ENCODE measurements around the gene C11orf86.
A peak's percentile ranks its signal among the peaks of the same experiment; 100 is the strongest.
"Not testable (repeated sequence)": the region's sequence is repeated elsewhere in the genome, so short reads cannot be mapped to it uniquely, and the experiment has no call there.

C11orf86 gene

GRCh38 chr11:66989360-66989759 is 14.3 kb downstream of the C11orf86 start:
- H3K9ac ChIP-seq (ENCODE audit: low read depth, low read length); H3K4me1 ChIP-seq (ENCODE audit: control insufficient read depth, insufficient read depth, low read length); H3K9me3 ChIP-seq (ENCODE audit: control insufficient read depth, insufficient read depth, low read length); H3K36me3 ChIP-seq (ENCODE audit: control insufficient read depth, insufficient read depth, low read length); H3K27ac ChIP-seq (ENCODE audit: low read depth, low read length); H3K27me3 ChIP-seq (ENCODE audit: control insufficient read depth, insufficient read depth, low read length); H3K4me3 ChIP-seq (ENCODE audit: low read depth, low read length): not testable (repeated sequence)

GRCh38 chr11:66992041-66992440 is 16.9 kb downstream of the C11orf86 start:
- no peaks in the 10 kb centered on the region for H3K36me3 ChIP-seq (ENCODE audit: control insufficient read depth, insufficient read depth, low read length)
- H3K27me3 ChIP-seq (ENCODE audit: control insufficient read depth, insufficient read depth, low read length), result no peaks in the 10 kb centered on the region
- no peaks in the 10 kb centered on the region for H3K9me3 ChIP-seq (ENCODE audit: control insufficient read depth, insufficient read depth, low read length)
- H3K4me3 ChIP-seq (ENCODE audit: low read depth, low read length), result no peak overlapping the region
- no peak overlapping the region for H3K27ac ChIP-seq (ENCODE audit: low read depth, low read length)
- H3K4me1 ChIP-seq (ENCODE audit: control insufficient read depth, insufficient read depth, low read length), result peaks cover 6% of the 10 kb centered on the region
- H3K9ac ChIP-seq (ENCODE audit: low read depth, low read length), result no peak overlapping the region

GRCh38 chr11:66996609-66997273 is 21.6 kb downstream of the C11orf86 start:
- Histone ChIP-seq H3K27ac (ENCODE audit: low read depth, low read length) (no peak overlapping the region), H3K36me3 (ENCODE audit: control insufficient read depth, insufficient read depth, low read length) (no peaks in the 10 kb centered on the region), H3K9me3 (ENCODE audit: control insufficient read depth, insufficient read depth, low read length) (no peaks in the 10 kb centered on the region), H3K4me3 (ENCODE audit: low read depth, low read length) (no peak overlapping the region), H3K4me1 (ENCODE audit: control insufficient read depth, insufficient read depth, low read length) (no peaks in the 10 kb centered on the region; the same call in 1 of the 2 replicates), H3K9ac (ENCODE audit: low read depth, low read length) (no peak overlapping the region), H3K27me3 (ENCODE audit: control insufficient read depth, insufficient read depth, low read length) (no peaks in the 10 kb centered on the region)

GRCh38 chr11:66999555-66999954 is 24.5 kb downstream of the C11orf86 start:
- H3K27me3 ChIP-seq (ENCODE audit: control insufficient read depth, insufficient read depth, low read length), result no peaks in the 10 kb centered on the region
- peaks cover 15% of the 10 kb centered on the region for H3K4me1 ChIP-seq (ENCODE audit: control insufficient read depth, insufficient read depth, low read length)
- H3K9ac ChIP-seq (ENCODE audit: low read depth, low read length), result no peak overlapping the region
- no peaks in the 10 kb centered on the region for H3K36me3 ChIP-seq (ENCODE audit: control insufficient read depth, insufficient read depth, low read length)
- no peak overlapping the region for H3K4me3 ChIP-seq (ENCODE audit: low read depth, low read length)
- H3K27ac ChIP-seq (ENCODE audit: low read depth, low read length), result no peak overlapping the region
- H3K9me3 ChIP-seq (ENCODE audit: control insufficient read depth, insufficient read depth, low read length), result no peaks in the 10 kb centered on the region

- H3K27me3 ChIP-seq (ENCODE audit: control insufficient read depth, insufficient read depth, low read length), result no peaks in the 10 kb centered on the region
- H3K36me3 ChIP-seq (ENCODE audit: control insufficient read depth, insufficient read depth, low read length), result no peaks in the 10 kb centered on the region
- peaks cover 15% of the 10 kb centered on the region for H3K4me1 ChIP-seq (ENCODE audit: control insufficient read depth, insufficient read depth, low read length)
- no peak overlapping the region for H3K27ac ChIP-seq (ENCODE audit: low read depth, low read length)
- H3K9me3 ChIP-seq (ENCODE audit: control insufficient read depth, insufficient read depth, low read length), result no peaks in the 10 kb centered on the region
- no peak overlapping the region for H3K9ac ChIP-seq (ENCODE audit: low read depth, low read length)
- no peak overlapping the region for H3K4me3 ChIP-seq (ENCODE audit: low read depth, low read length)
These were observed 26.2 kb downstream of the C11orf86 start for GRCh38 chr11:67001332-67001731.

GRCh38 chr11:67002297-67002913 is 27.3 kb downstream of the C11orf86 start:
- Histone ChIP-seq H3K27ac (ENCODE audit: low read depth, low read length) (peak overlapping the region; percentile 89), H3K9me3 (ENCODE audit: control insufficient read depth, insufficient read depth, low read length) (no peaks in the 10 kb centered on the region), H3K4me1 (ENCODE audit: control insufficient read depth, insufficient read depth, low read length) (peaks cover 18% of the 10 kb centered on the region), H3K36me3 (ENCODE audit: control insufficient read depth, insufficient read depth, low read length) (no peaks in the 10 kb centered on the region), H3K27me3 (ENCODE audit: control insufficient read depth, insufficient read depth, low read length) (no peaks in the 10 kb centered on the region), H3K4me3 (ENCODE audit: low read depth, low read length) (0 out of 2 replicates have a peak overlapping the region, but pooled peaks have one; percentile 14), H3K9ac (ENCODE audit: low read depth, low read length) (peak overlapping the region; percentile 23; the same call in 1 of the 2 replicates)

GRCh38 chr11:67002921-67003411 is 27.9 kb downstream of the C11orf86 start:
- H3K27me3 ChIP-seq (ENCODE audit: control insufficient read depth, insufficient read depth, low read length), result no peaks in the 10 kb centered on the region
- H3K4me3 ChIP-seq (ENCODE audit: low read depth, low read length), result no peak overlapping the region

GRCh38 chr11:67005200-67005599 is 30.1 kb downstream of the C11orf86 start:
- H3K36me3 ChIP-seq (ENCODE audit: control insufficient read depth, insufficient read depth, low read length); H3K9me3 ChIP-seq (ENCODE audit: control insufficient read depth, insufficient read depth, low read length); H3K9ac ChIP-seq (ENCODE audit: low read depth, low read length); H3K27me3 ChIP-seq (ENCODE audit: control insufficient read depth, insufficient read depth, low read length); H3K27ac ChIP-seq (ENCODE audit: low read depth, low read length); H3K4me3 ChIP-seq (ENCODE audit: low read depth, low read length): not testable (repeated sequence)
- peaks cover 18% of the 10 kb centered on the region for H3K4me1 ChIP-seq (ENCODE audit: control insufficient read depth, insufficient read depth, low read length)

More at GRCh38 chr11:67002921-67003411, 27.9 kb downstream of the C11orf86 start:
- H3K9ac ChIP-seq (ENCODE audit: low read depth, low read length), result no peak overlapping the region
- peaks cover 18% of the 10 kb centered on the region for H3K4me1 ChIP-seq (ENCODE audit: control insufficient read depth, insufficient read depth, low read length)
- H3K36me3 ChIP-seq (ENCODE audit: control insufficient read depth, insufficient read depth, low read length), result no peaks in the 10 kb centered on the region
- H3K9me3 ChIP-seq (ENCODE audit: control insufficient read depth, insufficient read depth, low read length), result no peaks in the 10 kb centered on the region
- peak overlapping the region; percentile 89 for H3K27ac ChIP-seq (ENCODE audit: low read depth, low read length)

- H3K27me3 ChIP-seq (ENCODE audit: control insufficient read depth, insufficient read depth, low read length), result no peaks in the 10 kb centered on the region
- peaks cover 18% of the 10 kb centered on the region for H3K4me1 ChIP-seq (ENCODE audit: control insufficient read depth, insufficient read depth, low read length)
- no peak overlapping the region for H3K4me3 ChIP-seq (ENCODE audit: low read depth, low read length)
- no peak overlapping the region for H3K27ac ChIP-seq (ENCODE audit: low read depth, low read length)
- no peaks in the 10 kb centered on the region for H3K9me3 ChIP-seq (ENCODE audit: control insufficient read depth, insufficient read depth, low read length)
- H3K9ac ChIP-seq (ENCODE audit: low read depth, low read length), result no peak overlapping the region
- H3K36me3 ChIP-seq (ENCODE audit: control insufficient read depth, insufficient read depth, low read length), result no peaks in the 10 kb centered on the region
These were observed 31.2 kb downstream of the C11orf86 start for GRCh38 chr11:67006029-67006884.

- peaks cover 14% of the 10 kb centered on the region for H3K4me1 ChIP-seq (ENCODE audit: control insufficient read depth, insufficient read depth, low read length)
- no peak overlapping the region for H3K9ac ChIP-seq (ENCODE audit: low read depth, low read length)
- H3K4me3 ChIP-seq (ENCODE audit: low read depth, low read length), result no peak overlapping the region
- H3K9me3 ChIP-seq (ENCODE audit: control insufficient read depth, insufficient read depth, low read length), result no peaks in the 10 kb centered on the region
- no peaks in the 10 kb centered on the region for H3K27me3 ChIP-seq (ENCODE audit: control insufficient read depth, insufficient read depth, low read length)
- no peaks in the 10 kb centered on the region for H3K36me3 ChIP-seq (ENCODE audit: control insufficient read depth, insufficient read depth, low read length)
- H3K27ac ChIP-seq (ENCODE audit: low read depth, low read length), result no peak overlapping the region
These were observed 32.0 kb downstream of the C11orf86 start for GRCh38 chr11:67007126-67007525.
